ENCODE results near the gene KDELR1. TPM values are rescaled to one million over a fixed set of nuclear protein-coding genes. Genes with fewer than 3 reads are reported as not detected.

The KDELR1 gene
- total and polyA plus RNA-seq, 9 of the 15 experiments (the other 6 are each of a cell fraction or from before 2014, with no cell fraction given): 6.1 to 165 (median 58.5) TPM

GRCh38 chr19:48393559-48394330 lies 2.4 kb upstream of the KDELR1 start, which contains the start of gene GRIN2D:
Gene GRIN2D, plus strand, starts transcription at chr19:48393668. Its CDS starts 4,725 bp downstream, at chr19:48398393.
- DNase-seq (ENCODE audit: extremely low read depth in 1 of 4, low spot score in 3 of 4) (peak; percentile 38 to 49 (median 44)), FAIRE-seq (no peak), ATAC-seq (peak; percentile 4; the same call in 2 of the 3 replicates)
- peak within 1 kb of the TSS; percentile 31 for H3K4me3 ChIP-seq
- in situ Hi-C loops (cut with MboI) (no loop called here), intact Hi-C loops (cut with micrococcal nuclease) (loop anchor here (10.0 kb wide), 2 partner anchors 69 to 101 kb away; partner anchors contain the start of gene EMP3)
- H2AFZ ChIP-seq (ENCODE audit: low read depth, low read length): peak within 1 kb of the TSS; percentile 78
- peak within 1 kb of the TSS; percentile 50; the same call in 2 of the 3 replicates for H3K27ac ChIP-seq (ENCODE audit: extremely low read depth, low read depth, low read length)
- no peaks in the 10 kb centered on the region for H3K27me3 ChIP-seq (ENCODE audit: control insufficient read depth in 2 of 2, insufficient read depth in 2 of 2, low read length in 2 of 2)
- H4K20me1 ChIP-seq (replicated peaks; ENCODE audit: control insufficient read depth, insufficient read depth, low read length): no peaks in the 10 kb centered on the region
- no peaks in the 10 kb centered on the region for H3K9me1 ChIP-seq (ENCODE audit: control insufficient read depth, insufficient read depth, low read length)
- BruUV-seq (replicated peaks): no TSS peak
- ChIA-PET CTCF (ENCODE audit: low intra/inter-chr PET ratio) (no interaction called here), POLR2A (interaction anchor here (0.5 to 0.7 kb wide), 4 partner anchors 8 to 274 kb away, joined by 3 to 4 read pairs (median 3); no protein-coding TSS in a partner anchor)
- peak within 1 kb of the TSS; percentile 51 to 91; a peak in 3 of 4 replicates for H3K9ac ChIP-seq (ENCODE audit: insufficient read depth in 1 of 2, low read depth in 2 of 2, low read length in 2 of 2)
- WGBS (ENCODE audit: insufficient coverage, low coverage, missing lambda C conversion rate): 21% methylated on average over 24 of the region's 40 CpGs
- peaks cover 30 to 85% of the 10 kb centered on the region in 2 experiments for H3K4me1 ChIP-seq (replicated peaks in 1 of 2; ENCODE audit: control insufficient read depth in 2 of 2, insufficient read depth in 2 of 2, low read length in 2 of 2)
- peak within 1 kb of the TSS; percentile 63 for H3K4me2 ChIP-seq (ENCODE audit: insufficient read depth, low read length)
- H3K79me2 ChIP-seq (ENCODE audit: control insufficient read depth, insufficient read depth, low read length): peaks cover 35% of the 10 kb centered on the region
- peaks cover 8% of the 10 kb centered on the region for H3K36me3 ChIP-seq (ENCODE audit: control insufficient read depth, insufficient read depth, low read length)
- H3K9me3 ChIP-seq (replicated peaks; ENCODE audit: control insufficient read depth, insufficient read depth, low read depth, low read length): no peaks in the 10 kb centered on the region
- no peak for TF ChIP-seq ZNF830 (CRISPR knock-in tag; IDR thresholded peaks at IDR 0.05)
- TF ChIP-seq SMAD1 (IDR thresholded peaks at IDR 0.05; ENCODE audit: low read depth, low read length, partially characterized antibody): no peak
- TF ChIP-seq FIP1L1 (IDR thresholded peaks at IDR 0.05; ENCODE audit: low read depth, low read length, poor library complexity, severe bottlenecking): peak; percentile 49
- no peak for TF ChIP-seq ZNF217 (CRISPR knock-in tag; IDR thresholded peaks at IDR 0.05)
- TF ChIP-seq ZNF740 (CRISPR knock-in tag; IDR thresholded peaks at IDR 0.05): peak; percentile 82
- TF ChIP-seq ZNF740 (tag; IDR thresholded peaks at IDR 0.05): no peak
- peak; percentile 55; the same call in 1 of the 2 replicates for TF ChIP-seq ZBTB1 (CRISPR knock-in tag; IDR thresholded peaks at IDR 0.05; ENCODE audit: borderline replicate concordance, low read depth)
- TF ChIP-seq ZNF445 (CRISPR knock-in tag; IDR thresholded peaks at IDR 0.05; ENCODE audit: low read depth): no peak
- TF ChIP-seq ZFX (CRISPR knock-in tag; IDR thresholded peaks at IDR 0.05): peak; percentile 36; the same call in 1 of the 2 replicates
- peak in 2 of 3 experiments; percentile 10 to 28; a peak in 2 of 6 replicates for TF ChIP-seq CTCF (IDR thresholded peaks at IDR 0.05 in 2 of 3, conservative IDR thresholded peaks at IDR 0.05 in 1 of 3; ENCODE audit: insufficient read depth in 2 of 3, low read depth in 1 of 3, low read length in 3 of 3)
- TF ChIP-seq POLR2G (IDR thresholded peaks at IDR 0.05; ENCODE audit: low read depth, low read length): peak; percentile 68
- peak; percentile 9; the same call in 1 of the 2 replicates for TF ChIP-seq MYNN (IDR thresholded peaks at IDR 0.05)
- TF ChIP-seq MYNN (CRISPR knock-in tag; IDR thresholded peaks at IDR 0.05): no peak
- peak in 1 of 2 experiments; percentile 56; a peak in 1 of 4 replicates for TF ChIP-seq UBTF (IDR thresholded peaks at IDR 0.05; ENCODE audit: borderline replicate concordance in 1 of 2, low read depth in 2 of 2, low read length in 2 of 2)
- TF ChIP-seq SP1 (CRISPR knock-in tag; IDR thresholded peaks at IDR 0.05): peak; percentile 32

Measured in K562 (cell line).